Measurements from ENCODE around the gene SH3BP1. TPM values are rescaled to one million over a fixed set of nuclear protein-coding genes. Genes with fewer than 3 reads are reported as not detected.
A peak's percentile ranks its signal among the peaks of the same experiment; 100 is the strongest.

Gene SH3BP1
- total and polyA plus RNA-seq, 9 of the 15 experiments (the other 6 are each of a cell fraction or from before 2014, with no cell fraction given) = 0.10 to 36.2 (median 10.4) TPM

- TF ChIP-seq REST (IDR thresholded peaks at IDR 0.05; ENCODE audit: borderline replicate concordance) (peak; percentile 46; the same call in 1 of the 2 replicates), REST (CRISPR knock-in tag; IDR thresholded peaks at IDR 0.05; ENCODE audit: low read depth) (no peak), GTF2A2 (tag; IDR thresholded peaks at IDR 0.05) (no peak), ZNF764 (CRISPR knock-in tag; IDR thresholded peaks at IDR 0.05; ENCODE audit: low read depth) (no peak), ZNF316 (IDR thresholded peaks at IDR 0.05) (no peak), E4F1 (CRISPR knock-in tag; IDR thresholded peaks at IDR 0.05; ENCODE audit: borderline replicate concordance) (no peak), CBFA2T3 (IDR thresholded peaks at IDR 0.05) (no peak), CBFA2T2 (conservative IDR thresholded peaks at IDR 0.05) (no peak), SIRT6 (IDR thresholded peaks at IDR 0.05; ENCODE audit: low read depth, low read length) (no peak)
- TF ChIP-seq, protein P1, sequence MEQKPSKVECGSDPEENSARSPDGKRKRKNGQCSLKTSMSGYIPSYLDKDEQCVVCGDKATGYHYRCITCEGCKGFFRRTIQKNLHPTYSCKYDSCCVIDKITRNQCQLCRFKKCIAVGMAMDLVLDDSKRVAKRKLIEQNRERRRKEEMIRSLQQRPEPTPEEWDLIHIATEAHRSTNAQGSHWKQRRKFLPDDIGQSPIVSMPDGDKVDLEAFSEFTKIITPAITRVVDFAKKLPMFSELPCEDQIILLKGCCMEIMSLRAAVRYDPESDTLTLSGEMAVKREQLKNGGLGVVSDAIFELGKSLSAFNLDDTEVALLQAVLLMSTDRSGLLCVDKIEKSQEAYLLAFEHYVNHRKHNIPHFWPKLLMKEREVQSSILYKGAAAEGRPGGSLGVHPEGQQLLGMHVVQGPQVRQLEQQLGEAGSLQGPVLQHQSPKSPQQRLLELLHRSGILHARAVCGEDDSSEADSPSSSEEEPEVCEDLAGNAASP (IDR thresholded peaks at IDR 0.05) = no peak
- TF ChIP-seq, protein P2, sequence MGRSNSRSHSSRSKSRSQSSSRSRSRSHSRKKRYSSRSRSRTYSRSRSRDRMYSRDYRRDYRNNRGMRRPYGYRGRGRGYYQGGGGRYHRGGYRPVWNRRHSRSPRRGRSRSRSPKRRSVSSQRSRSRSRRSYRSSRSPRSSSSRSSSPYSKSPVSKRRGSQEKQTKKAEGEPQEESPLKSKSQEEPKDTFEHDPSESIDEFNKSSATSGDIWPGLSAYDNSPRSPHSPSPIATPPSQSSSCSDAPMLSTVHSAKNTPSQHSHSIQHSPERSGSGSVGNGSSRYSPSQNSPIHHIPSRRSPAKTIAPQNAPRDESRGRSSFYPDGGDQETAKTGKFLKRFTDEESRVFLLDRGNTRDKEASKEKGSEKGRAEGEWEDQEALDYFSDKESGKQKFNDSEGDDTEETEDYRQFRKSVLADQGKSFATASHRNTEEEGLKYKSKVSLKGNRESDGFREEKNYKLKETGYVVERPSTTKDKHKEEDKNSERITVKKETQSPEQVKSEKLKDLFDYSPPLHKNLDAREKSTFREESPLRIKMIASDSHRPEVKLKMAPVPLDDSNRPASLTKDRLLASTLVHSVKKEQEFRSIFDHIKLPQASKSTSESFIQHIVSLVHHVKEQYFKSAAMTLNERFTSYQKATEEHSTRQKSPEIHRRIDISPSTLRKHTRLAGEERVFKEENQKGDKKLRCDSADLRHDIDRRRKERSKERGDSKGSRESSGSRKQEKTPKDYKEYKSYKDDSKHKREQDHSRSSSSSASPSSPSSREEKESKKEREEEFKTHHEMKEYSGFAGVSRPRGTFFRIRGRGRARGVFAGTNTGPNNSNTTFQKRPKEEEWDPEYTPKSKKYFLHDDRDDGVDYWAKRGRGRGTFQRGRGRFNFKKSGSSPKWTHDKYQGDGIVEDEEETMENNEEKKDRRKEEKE (IDR thresholded peaks at IDR 0.05; ENCODE audit: borderline replicate concordance in 1 of 2, control insufficient read depth in 1 of 2, low read depth in 2 of 2, low read length in 1 of 2) = no peak
Observed at GRCh38 chr22:37607010-37607934, 32.2 kb upstream of the SH3BP1 start (continued).
